Mucosa of stomach (tissue), 1 donor: ENCODE measurements around the gene MNAT1.
"Not testable (repeated sequence)": the region's sequence is repeated elsewhere in the genome, so short reads cannot be mapped to it uniquely, and the experiment has no call there.

Experiments used
- H3K27me3 ChIP-seq: one replicate; pipeline ENCODE4 v1.7.0; 2013; ENCODE audit warnings: mild to moderate bottlenecking, low read length; ENCODE audit not compliant: control insufficient read depth, insufficient read depth
- H3K36me3 ChIP-seq: one replicate; pipeline ENCODE4 v1.7.0; 2013; ENCODE audit warnings: low read length; ENCODE audit not compliant: control insufficient read depth, insufficient read depth
- H3K4me1 ChIP-seq: one replicate; pipeline ENCODE4 v1.7.0; 2013; ENCODE audit warnings: mild to moderate bottlenecking, low read length; ENCODE audit not compliant: control insufficient read depth, insufficient read depth
- H3K4me3 ChIP-seq: one replicate; pipeline ENCODE4 v1.7.0; 2013; ENCODE audit warnings: low read length
- H3K9ac ChIP-seq: one replicate; pipeline ENCODE4 v1.7.0; 2013; ENCODE audit warnings: mild to moderate bottlenecking, low read length, moderate library complexity
- H3K9me3 ChIP-seq: one replicate; pipeline ENCODE4 v1.7.0; 2013; ENCODE audit warnings: mild to moderate bottlenecking, low read length, moderate library complexity; ENCODE audit not compliant: control insufficient read depth
- donor health status: Pancreatic carcinoma.

MNAT1 gene

GRCh38 chr14:60756847-60757246 is 22.3 kb downstream of the MNAT1 start:
- H3K9ac ChIP-seq: no peak overlapping the region
- no peak overlapping the region for H3K4me3 ChIP-seq
- no peaks in the 10 kb centered on the region for H3K4me1 ChIP-seq

GRCh38 chr14:60757567-60758002 is 23.0 kb downstream of the MNAT1 start:
- no peaks in the 10 kb centered on the region for H3K9me3 ChIP-seq
- no peaks in the 10 kb centered on the region for H3K27me3 ChIP-seq
- H3K4me1 ChIP-seq: no peaks in the 10 kb centered on the region
- H3K9ac ChIP-seq: no peak overlapping the region
- no peak overlapping the region for H3K4me3 ChIP-seq
- no peaks in the 10 kb centered on the region for H3K36me3 ChIP-seq

More at GRCh38 chr14:60756847-60757246, 22.3 kb downstream of the MNAT1 start:
- Histone ChIP-seq H3K9me3 (no peaks in the 10 kb centered on the region), H3K36me3 (no peaks in the 10 kb centered on the region), H3K27me3 (no peaks in the 10 kb centered on the region)

DNA sequence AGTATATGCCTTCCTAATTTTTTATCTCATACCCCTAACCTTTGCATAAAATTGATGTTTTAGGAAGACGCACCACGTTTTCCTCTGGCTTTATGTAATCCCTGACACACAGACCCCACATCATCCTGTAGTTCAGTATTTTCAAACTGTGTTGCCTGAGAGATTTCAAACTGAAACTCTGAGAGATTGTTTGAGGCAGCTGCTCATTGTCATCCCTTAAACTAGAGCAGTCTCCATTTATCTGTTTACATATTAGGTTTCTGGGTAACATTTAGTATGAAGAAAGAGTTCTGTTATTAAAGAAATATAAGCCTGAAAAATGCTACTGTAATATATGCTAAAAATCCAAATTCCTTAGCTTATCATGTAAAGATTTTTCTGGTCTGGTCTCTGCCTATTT is 24.3 kb downstream of the MNAT1 start:
- no peak overlapping the region for H3K4me3 ChIP-seq
- no peaks in the 10 kb centered on the region for H3K36me3 ChIP-seq
- no peak overlapping the region for H3K9ac ChIP-seq
- H3K4me1 ChIP-seq: no peaks in the 10 kb centered on the region
- no peaks in the 10 kb centered on the region for H3K9me3 ChIP-seq
- no peaks in the 10 kb centered on the region for H3K27me3 ChIP-seq

GRCh38 chr14:60760209-60760608 is 25.6 kb downstream of the MNAT1 start:
- no peaks in the 10 kb centered on the region for H3K27me3 ChIP-seq
- H3K9me3 ChIP-seq: no peaks in the 10 kb centered on the region
- no peaks in the 10 kb centered on the region for H3K4me1 ChIP-seq
- no peak overlapping the region for H3K4me3 ChIP-seq
- H3K9ac ChIP-seq: no peak overlapping the region
- H3K36me3 ChIP-seq: no peaks in the 10 kb centered on the region

DNA sequence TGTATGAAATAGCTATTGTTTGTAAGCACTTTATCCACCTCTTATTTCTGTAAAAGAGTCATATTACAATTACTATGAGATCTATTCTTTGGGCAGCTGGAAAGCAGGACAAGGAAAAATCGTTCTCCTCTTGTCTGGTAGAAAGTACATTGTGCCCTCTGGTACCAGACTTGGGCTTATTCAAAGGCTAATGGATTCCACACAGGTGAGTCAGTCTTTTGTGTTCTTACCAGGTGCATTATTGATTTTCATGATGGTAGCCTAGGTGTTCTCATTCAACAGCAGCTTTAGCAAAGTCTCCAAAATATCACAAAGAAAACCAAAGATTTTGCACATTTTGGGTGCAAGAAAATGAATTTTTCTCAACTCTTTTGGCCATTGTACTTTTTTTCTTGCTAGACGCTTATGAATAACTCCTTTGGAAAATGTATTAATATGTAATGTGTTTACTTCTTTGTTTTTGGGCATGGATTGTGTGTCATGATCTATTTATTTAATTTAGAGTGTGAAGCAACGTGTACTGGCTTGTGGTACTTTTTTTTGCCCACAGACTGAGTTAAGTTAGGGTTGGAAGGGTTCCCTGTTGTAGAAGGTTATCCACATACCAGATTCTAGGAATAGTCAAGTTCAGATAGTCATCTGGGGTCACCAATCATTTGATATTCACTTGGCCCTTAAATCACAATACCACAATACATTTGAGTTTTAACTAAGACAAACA is 26.2 kb downstream of the MNAT1 start:
- H3K27me3 ChIP-seq: no peaks in the 10 kb centered on the region
- H3K4me3 ChIP-seq: no peak overlapping the region
- H3K9me3 ChIP-seq: no peaks in the 10 kb centered on the region
- H3K4me1 ChIP-seq: no peaks in the 10 kb centered on the region
- no peak overlapping the region for H3K9ac ChIP-seq
- no peaks in the 10 kb centered on the region for H3K36me3 ChIP-seq

DNA sequence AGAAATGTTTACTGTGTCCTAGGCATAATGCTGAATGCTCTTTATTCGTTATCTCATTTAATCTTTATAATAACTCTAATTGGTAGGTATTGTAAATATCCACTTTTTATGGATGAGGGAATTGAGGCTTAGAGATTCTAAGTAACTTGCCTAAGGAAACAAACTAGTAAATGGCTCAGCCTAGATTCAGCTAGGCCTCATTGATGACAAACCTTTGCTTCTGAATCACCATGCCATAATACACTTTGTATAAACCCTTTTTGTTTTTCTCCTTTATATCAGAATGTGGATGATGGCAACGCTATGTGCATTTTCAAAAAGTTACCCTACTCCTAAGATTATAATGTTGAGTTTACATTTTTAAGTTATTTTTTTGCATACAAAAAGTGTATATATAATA is 34.0 kb downstream of the MNAT1 start:
- no peak overlapping the region for H3K9ac ChIP-seq
- no peaks in the 10 kb centered on the region for H3K4me1 ChIP-seq
- no peaks in the 10 kb centered on the region for H3K9me3 ChIP-seq
- no peaks in the 10 kb centered on the region for H3K27me3 ChIP-seq
- H3K4me3 ChIP-seq: no peak overlapping the region
- H3K36me3 ChIP-seq: no peaks in the 10 kb centered on the region

GRCh38 chr14:60771117-60771516 is 36.6 kb downstream of the MNAT1 start:
- Histone ChIP-seq H3K27me3 (no peaks in the 10 kb centered on the region), H3K9me3 (no peaks in the 10 kb centered on the region), H3K36me3 (no peaks in the 10 kb centered on the region), H3K4me3 (no peak overlapping the region), H3K9ac (no peak overlapping the region), H3K4me1 (no peaks in the 10 kb centered on the region)

GRCh38 chr14:60773558-60773957 is 39.0 kb downstream of the MNAT1 start:
- no peak overlapping the region for H3K9ac ChIP-seq
- H3K4me1 ChIP-seq: no peaks in the 10 kb centered on the region
- no peaks in the 10 kb centered on the region for H3K36me3 ChIP-seq
- H3K4me3 ChIP-seq: no peak overlapping the region
- H3K27me3 ChIP-seq: no peaks in the 10 kb centered on the region
- no peaks in the 10 kb centered on the region for H3K9me3 ChIP-seq

DNA sequence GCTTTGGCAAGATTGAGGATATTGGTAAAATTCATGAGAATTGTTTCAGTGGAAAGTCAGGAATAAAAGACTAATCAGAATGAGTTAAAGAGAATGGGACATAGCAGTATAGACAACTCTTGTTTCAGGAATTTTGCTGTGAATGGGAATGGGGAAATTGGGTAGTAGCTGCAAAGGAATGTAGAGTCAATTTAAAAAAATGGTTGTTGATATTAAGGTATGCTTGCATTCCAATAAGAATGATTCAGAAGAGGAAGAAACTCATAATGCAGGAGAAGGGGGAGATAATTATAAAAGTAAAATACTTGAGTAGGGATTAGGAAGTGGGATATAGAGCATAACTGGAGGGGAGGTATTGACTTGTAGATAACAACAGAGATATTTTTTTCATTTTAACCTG is 40.7 kb downstream of the MNAT1 start:
- Histone ChIP-seq H3K9me3 (no peaks in the 10 kb centered on the region), H3K27me3 (no peaks in the 10 kb centered on the region), H3K4me3 (no peak overlapping the region), H3K9ac (no peak overlapping the region), H3K36me3 (no peaks in the 10 kb centered on the region), H3K4me1 (no peaks in the 10 kb centered on the region)

GRCh38 chr14:60777856-60778578 is 43.5 kb downstream of the MNAT1 start:
- H3K4me3 ChIP-seq: no peak overlapping the region
- H3K9me3 ChIP-seq: no peaks in the 10 kb centered on the region
- H3K27me3 ChIP-seq: no peaks in the 10 kb centered on the region
- H3K36me3 ChIP-seq: no peaks in the 10 kb centered on the region
- no peak overlapping the region for H3K9ac ChIP-seq
- H3K4me1 ChIP-seq: no peaks in the 10 kb centered on the region

DNA sequence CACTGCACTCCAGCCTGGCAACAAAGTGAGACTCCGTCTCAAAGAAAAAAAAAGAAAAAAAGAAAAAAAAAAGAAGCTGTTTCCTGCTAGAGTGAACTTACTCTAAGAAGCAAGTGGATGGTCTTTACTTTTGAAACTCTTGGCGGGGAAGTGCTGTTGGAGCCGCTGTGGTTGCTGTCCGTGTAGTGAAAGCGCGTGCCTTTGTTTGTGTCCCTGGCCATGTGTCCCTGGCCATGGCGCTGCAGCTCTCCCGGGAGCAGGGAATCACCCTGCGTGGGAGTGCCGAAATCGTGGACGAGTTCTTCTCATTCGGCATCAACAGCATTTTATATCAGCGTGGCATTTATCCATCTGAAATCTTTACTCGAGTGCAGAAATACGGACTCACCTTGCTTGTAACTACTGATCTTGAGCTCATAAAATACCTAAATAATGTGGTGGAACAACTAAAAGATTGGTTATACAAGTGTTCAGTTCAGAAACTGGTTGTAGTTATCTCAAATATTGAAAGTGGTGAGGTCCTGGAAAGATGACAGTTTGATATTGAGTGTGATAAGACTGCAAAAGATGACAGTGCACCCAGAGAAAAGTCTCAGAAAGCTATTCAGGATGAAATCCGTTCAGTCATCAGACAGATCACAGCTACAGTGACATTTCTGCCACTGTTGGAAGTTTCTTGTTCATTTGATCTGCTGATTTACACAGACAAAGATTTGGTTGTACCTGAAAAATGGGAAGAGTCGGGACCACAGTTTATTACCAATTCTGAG is 45.4 kb downstream of the MNAT1 start:
- not testable (repeated sequence) for H3K36me3 ChIP-seq, H3K4me1 ChIP-seq, H3K9ac ChIP-seq, H3K9me3 ChIP-seq, H3K4me3 ChIP-seq, H3K27me3 ChIP-seq

- not testable (repeated sequence) for H3K9ac ChIP-seq, H3K9me3 ChIP-seq, H3K27me3 ChIP-seq, H3K36me3 ChIP-seq, H3K4me3 ChIP-seq, H3K4me1 ChIP-seq
Measured at GRCh38 chr14:60780558-60780957, 46.0 kb downstream of the MNAT1 start.
